GM15510 (cell line): ENCODE measurements around the gene MEOX1.

Experiments
- POLR2A ChIP-seq: IDR thresholded peaks from 3 replicates; pipeline ENCODE4 v1.6.1; 2011; ENCODE audit warnings: borderline replicate concordance; ENCODE audit not compliant: insufficient read length; ENCODE audit errors: extremely low read depth

Gene MEOX1

DNA sequence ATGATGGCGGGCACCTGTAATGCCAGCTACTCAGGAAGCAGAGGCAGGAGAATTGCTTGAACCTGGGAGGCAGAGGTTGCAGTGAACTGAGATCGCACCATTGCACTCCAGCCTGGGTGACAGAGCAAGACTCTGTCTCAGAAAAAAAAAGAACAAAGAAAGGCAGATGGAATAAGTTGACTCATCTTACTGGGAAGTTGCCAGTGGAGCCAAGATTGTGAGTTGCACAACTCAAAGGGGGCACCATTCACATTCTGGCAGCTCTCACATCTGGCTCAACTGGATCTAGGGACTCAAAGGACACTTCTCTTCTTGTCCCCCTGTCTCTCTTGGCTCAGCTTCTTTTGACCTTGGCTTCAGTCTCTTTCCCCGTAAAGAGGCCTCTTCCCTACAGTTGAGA is 61.9 kb downstream of the MEOX1 start:
- no peak for TF ChIP-seq POLR2A

DNA sequence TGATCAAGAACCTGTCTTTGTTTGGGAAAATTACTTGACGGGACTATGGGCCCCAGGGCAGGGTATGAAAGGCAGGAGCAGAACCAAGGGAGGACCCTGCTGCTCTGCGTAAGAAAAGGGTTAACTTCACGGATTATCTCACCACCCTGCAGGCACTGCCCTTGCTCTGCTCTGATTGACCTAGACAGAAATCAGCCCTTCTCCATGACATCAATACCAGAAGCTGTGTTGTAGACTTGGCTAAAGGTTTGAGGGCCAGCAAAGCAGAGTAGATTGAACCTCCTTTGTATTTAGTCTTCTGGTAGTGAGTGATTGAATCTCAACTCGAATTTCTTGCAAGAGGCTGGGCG is 62.7 kb downstream of the MEOX1 start:
- TF ChIP-seq POLR2A, result no peak

DNA sequence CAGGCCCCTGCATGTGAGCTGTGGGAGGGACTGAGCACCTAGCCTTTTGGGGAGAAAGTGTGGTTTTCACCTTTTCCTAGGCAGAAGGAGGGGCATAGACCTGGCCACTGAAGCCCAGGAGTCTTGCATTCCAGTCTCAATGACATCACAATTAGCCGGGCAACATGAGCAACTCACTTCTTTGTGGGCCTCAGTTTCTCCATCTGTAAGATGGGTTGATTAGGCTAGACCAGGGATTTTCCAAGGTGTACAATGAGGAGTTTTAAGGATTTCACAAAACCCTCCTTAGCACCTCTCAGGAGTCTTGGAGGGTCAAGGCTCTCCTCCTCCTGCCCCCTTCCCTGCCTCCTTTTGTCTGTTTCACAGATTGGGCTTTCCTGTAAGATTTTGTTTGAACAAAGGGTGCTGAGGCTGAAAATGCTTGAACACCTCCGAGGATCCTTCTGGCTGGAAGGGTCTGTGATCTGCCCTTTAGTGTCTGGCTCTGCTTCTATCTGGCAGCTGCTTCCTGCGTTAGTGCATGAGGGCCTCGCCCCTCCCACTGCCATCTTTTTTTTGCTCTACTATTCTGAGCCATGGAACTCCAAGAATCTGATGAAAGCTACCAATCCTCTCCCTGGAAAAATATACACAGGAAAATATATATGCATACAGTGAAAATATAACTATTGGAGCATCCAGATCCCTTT is 63.2 kb downstream of the MEOX1 start:
- TF ChIP-seq POLR2A, result no peak

DNA sequence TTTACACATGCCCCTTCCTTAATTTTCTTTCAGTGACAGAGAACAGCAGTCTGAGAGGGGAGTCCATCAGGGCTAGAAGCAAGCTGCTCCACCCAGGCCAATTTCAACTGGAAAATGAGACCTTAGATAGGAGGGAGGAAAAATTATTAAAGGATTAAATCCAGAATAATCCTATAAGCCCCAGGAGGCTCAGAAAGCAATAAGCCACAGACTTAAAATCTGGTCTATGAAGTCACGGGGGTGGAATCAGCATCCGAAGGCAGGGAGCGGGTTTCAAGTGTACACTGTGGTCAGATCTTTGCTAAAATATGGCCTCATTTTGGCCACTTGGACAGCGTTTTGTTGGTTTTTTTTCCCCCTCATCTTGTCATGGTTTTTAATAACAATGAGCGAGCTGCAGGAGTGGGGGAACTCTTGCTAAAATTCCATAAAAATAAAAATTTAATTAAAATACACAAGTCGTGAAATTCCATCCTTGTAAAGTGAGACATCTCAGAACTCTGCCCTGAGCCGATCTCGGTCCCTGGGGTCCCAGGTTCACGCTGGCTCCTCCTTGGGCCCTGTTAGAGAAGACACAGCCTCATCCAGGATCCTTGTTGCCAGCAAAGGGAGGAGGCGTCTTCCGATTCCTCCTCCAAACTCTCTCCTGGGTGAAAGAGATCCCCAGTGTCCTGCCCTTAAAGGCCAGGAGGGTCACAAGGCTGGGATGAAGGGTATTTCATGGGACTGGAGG is 63.9 kb downstream of the MEOX1 start:
- TF ChIP-seq POLR2A, result no peak

DNA sequence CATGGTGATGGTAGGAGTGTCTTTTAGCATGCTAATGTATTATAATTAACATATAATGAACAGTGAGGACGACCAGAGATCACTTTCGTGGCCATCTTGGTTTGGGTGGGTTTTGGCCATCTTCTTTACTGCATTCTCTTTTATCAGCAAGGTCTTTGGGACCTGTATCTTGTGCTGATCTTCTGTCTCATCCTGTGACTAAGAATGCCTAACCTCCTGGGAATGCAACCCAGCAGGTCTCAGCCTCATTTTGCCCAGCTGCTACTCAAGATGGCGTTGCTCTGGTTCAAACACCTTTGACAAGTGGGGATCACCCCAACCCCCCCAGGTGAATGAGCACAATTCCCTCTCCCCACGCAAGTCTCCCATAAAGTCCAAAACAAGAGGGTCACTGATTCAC is 66.3 kb downstream of the MEOX1 start:
- TF ChIP-seq POLR2A, result no peak

DNA sequence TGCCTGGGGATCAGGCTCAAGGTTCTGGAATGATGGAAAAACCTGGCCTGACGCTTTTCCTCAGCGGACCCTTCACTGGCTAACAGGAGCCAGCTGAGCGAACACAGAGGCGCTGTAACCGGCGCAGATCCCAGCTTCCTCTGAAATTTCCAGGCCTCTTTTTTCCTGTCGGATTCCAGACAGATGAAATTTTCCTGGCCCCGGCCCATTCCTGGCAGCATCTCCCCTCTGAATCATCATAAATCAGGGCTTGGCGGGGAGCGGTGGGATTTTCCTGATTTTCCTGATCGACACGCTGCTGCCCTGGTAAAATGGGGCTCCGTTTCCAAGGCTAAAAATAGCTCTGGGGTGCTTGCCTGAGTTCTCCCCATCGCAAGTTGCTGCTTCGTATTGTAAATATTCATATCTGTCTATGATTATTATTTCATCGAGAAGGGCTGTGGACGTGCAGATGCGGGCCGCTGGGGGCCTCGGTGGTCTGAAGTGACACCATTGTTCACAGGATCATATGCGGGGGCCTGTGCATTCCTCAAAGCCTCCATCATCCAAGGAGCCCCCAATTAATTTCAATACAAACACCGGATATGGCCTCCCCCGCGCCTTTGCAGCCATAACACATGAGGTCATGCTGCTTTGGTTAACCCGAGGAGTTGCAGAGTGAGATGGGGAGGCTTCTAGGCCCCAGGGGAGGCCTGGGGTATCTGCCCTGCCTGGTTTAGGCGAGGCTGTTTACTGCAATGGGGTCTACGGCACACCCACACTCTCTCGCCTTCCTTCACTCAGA is 69.8 kb downstream of the MEOX1 start:
- TF ChIP-seq POLR2A, result no peak

DNA sequence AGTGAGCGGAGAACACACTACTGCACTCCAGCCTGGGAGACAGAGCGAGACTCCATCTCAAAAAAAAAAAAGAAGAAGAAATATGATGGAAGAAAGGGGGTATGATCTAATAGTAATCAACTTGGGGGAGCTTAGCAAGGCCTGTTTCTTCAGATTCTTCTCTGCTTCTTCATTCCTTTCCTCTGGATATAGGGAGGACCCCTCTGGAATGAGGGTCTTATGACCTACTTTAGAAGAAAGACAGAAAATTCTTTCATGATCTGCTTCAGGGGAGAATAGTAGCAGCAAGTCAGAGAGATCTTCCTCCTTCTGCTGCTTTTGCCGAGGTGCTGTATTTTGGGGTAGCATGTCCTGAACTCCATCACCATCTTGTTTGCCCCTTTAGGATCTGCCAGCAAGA is 70.7 kb downstream of the MEOX1 start:
- no peak for TF ChIP-seq POLR2A
